CMK (cell line): ENCODE measurements around the gene TCP11X2.
"Not testable (repeated sequence)": the region's sequence is repeated elsewhere in the genome, so short reads cannot be mapped to it uniquely, and the experiment has no call there.

Experiments
- DNase-seq: peaks from one replicate; pipeline ENCODE4 v3.0.0-alpha.2; 2010; ENCODE audit warnings: low read depth

Gene TCP11X2

DNA sequence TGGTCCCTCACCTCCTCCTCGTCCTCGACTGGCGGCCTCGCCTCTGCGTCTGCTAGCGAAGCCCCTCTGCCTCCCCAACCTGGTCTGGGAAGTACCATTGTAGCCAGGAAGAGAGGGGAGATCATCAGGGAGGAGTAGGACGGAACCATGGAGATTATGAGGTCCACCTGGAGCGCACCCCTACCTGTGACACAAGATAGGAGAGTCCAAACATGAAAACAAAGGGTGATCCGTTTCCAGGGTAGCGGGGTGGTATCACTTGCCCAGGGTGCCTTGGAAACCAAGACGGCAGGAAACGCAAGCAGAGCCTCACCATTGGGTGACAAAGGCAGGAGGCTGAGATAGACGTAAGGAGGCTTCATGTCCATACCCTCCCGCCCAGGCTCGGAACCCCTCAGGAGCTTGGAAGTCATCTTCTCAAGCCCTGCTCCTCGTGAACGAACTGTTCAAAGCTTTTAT, at the start of gene TCP11X2:
TSS of gene TCP11X2 (minus strand) at position 51 of the 459 bp plus-strand sequence.
- DNase-seq, result not testable (repeated sequence)

DNA sequence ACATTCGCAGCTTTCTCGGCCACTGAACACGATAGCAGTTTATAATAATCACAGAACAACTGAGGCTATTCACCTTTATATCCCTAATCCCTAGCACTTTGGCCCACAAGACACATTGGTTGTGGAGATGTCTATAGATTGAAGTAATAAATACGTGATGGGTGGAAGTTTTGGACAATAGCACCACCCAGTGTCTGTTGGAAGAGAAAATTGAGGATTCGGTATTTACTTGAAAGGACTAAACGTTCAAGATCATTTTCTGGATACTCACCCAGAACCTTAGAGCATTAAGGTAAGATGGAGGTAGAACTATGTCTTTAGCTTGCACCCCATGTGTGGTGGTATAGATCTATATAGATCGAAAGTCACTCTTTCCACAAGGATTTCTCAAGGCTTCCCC, 45.7 kb upstream of the TCP11X2 start:
- no peak for DNase-seq

DNA sequence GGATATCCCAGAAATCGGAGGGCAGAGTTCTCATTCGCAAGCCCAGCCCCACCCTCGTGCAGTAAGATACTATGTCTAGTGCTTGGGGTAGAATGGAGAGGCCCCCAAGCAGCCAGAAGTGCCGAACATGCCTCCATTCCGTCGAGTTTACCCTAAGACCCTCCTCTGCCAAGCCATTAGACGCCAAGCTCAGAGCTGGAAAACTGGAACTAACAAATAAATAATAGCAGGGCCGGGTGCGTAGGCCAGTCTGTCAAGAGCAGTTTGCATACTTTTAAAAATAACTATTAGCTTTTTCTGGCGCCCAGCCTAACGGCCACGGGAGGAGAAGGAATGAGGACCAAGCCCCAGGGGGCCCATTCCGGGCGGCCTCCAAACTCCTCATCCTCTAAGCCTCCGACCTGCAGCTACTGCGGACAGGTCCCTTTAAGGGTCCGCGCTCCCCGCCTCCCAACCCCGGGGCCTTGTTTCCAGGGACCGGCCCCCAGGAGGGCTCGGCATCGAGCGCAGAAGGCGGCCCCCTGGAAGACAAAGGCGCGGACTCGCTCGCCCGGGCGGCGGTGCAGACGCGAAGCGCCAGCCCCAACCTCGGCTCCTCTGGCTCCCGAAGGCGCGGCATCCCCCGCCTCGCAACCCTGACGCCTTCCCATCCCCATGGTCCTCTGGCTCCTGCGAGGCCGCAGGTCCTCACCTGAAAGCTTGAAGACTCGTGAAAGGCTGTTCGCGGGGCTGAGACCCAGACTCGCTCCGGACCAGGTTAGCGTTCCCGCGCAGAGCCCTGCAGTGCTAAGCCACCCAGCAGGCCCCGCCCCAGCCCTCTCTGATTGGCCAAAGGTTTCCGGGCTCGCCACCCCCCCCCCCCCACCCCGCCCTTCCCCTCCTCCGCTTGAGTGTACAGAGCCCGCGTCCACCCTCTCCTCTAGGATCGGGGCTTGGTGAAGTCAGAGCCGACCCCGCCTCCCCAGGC, 44.6 kb upstream of the TCP11X2 start, which contains the start of gene TMSB15A:
TSS of gene TMSB15A (minus strand) at position 765 of the 967 bp plus-strand sequence.
- no peak for DNase-seq

DNA sequence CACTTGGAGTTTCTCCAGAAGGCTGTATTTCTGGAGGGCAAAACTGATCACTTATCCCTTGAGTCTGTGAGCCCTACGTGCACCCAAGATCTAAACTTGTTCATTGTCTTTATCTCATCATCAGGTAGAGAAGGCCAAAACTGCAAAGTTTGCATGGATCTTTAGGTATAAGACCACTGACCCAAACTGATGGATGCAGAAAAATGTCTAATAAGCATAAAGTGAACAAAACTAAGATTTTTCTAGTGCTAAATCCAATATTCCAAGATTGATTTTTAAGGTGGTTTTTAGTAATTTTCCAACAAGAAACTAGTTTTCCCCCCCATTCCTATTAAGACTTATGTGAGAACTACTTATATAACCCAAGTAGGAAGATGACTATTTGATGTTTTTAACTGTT, 42.9 kb upstream of the TCP11X2 start:
- no peak for DNase-seq

DNA sequence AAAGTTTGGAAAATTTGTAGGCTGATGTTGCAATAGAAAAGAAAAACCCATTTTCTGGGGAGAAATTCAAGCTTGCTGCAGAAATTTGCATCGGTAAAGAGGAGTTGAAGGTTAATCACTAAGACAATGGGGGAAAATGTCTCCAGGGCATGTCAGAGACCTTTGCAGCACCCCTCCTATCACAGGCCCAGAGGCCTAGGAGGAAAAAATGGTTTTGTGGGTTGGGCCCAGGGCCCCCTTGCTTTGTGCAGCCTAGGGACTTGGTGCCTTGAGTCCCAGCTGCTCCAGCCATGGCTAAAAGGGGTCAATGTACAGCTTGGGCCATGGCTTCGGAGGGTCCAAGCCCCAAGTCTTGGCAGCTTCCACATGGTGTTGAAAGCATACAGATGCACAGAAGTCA, 27.1 kb upstream of the TCP11X2 start:
- no peak for DNase-seq

DNA sequence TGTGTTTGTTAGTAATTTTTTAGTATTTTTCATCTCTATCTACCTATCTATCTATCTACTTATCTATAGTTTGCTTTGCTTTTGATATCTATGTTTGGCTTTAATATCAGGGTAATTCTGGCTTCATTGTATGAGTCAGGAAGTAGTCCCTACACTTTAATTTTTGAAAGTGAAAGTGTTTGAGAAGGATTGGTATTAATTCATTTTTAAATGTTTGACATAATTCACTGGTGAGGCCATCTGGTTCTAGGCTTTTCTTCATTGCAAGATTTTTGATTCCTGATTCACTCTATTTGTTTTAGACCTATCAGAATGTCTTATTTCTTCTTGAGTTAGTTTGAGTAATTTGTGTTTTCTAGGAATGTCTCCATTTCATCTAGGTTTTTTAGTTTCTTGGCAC, 20.2 kb upstream of the TCP11X2 start:
- no peak for DNase-seq

DNA sequence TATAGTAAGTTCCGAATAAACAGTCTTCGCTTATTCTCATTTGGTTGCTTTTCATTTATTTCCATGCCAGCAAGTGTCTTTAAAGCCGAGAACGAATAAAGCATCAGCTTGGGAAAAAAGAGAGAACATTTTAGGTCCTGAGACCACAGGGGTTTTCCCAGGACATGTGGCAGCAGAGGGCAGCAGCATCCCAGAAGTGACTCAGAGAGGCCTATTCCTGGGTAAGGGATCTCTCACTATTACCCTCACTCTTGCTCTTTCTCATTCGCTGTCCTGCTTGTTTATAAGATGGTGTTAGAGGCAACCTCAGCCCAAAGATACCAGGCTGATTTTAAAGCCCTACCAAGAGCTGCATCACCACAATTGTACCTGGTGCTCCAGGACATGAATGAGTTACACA, 7.2 kb upstream of the TCP11X2 start:
- not testable (repeated sequence) for DNase-seq

DNA sequence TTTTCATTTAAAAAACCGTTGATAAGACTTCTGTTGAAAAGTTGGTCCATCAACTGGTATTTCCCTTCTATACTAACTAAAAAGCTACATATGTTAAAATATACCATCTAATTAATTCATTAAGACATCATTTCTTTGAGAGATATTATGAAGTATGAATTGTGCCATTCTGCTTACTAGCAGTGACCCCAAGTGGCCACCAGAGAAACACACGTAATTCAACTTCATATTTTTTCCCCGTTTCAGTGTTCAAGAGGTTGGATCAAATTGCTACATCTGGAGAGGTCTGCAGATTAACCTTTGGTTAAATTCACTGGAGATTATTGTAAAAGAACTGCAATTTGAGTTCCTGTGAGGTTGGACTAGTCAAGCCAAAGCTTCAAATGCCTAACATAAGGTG, 1.4 kb downstream of the TCP11X2 start:
- DNase-seq, result not testable (repeated sequence)

DNA sequence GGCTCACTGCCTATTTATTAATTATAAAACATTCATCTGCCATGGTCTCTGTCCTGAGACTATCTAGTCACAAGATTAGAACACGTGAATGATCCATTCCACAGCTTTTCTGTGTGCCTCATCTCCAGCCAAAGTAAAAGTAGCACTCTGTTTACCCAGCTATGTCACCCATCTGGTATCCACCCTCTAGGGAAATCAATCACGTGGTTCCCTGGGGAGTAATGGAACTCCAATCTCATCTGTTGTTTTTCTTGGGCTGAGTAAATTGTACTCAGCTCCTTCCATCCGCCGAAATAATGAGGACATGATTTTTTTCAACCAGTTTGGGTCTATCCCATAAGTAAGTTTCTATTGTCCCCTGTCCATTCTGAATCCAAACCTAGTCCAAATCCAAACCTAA, 13.0 kb downstream of the TCP11X2 start:
- not testable (repeated sequence) for DNase-seq

DNA sequence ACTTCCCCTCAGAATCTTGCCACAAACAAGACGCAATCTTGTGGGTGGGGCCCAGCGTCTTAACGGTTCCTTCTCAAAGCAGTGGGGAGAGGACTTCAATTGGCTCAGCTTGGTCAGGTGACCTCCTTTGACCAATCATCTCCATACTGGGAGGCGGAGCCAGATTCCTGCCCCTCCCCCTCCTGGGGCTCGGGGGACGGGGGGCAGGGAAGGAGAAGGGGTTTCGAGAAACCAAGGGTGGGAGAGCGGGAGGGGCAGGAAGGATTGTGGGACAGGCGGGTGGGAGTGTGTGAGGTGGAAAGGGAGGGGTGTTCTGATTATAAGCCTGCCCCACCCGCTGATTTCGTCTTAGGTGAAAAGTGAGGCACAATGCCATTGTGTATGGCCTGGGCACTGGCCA, 31.7 kb downstream of the TCP11X2 start, which contains the start of gene NXF2B:
TSS of gene NXF2B (minus strand) at position 101 of the 400 bp plus-strand sequence. CDS start 59,972 bp downstream, outside the sequence.
- not testable (repeated sequence) for DNase-seq

DNA sequence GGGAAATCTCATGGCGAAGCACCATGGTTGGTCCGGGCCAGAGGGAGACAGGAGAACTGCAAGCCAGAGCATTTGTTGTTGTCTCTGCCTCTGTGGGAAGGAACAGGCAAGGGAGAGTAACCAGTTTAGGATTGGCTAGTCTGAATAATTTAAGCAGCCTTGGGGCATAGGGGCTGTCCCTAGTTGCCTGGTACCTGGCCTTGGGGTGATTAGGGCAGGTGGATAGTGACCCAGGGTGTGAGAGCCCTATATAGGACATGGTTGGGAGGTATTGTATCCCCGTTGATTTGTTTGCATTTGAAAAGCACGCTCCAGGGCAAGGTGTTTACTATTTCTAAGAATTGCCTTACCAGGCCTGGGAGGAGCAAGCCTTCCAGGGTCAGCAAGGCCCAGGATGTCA, 57.1 kb downstream of the TCP11X2 start:
- not testable (repeated sequence) for DNase-seq
